ENCODE results near the gene FKBP4. TPM values are rescaled to one million over a fixed set of nuclear protein-coding genes. Genes with fewer than 3 reads are reported as not detected.

FKBP4 gene, protein sequence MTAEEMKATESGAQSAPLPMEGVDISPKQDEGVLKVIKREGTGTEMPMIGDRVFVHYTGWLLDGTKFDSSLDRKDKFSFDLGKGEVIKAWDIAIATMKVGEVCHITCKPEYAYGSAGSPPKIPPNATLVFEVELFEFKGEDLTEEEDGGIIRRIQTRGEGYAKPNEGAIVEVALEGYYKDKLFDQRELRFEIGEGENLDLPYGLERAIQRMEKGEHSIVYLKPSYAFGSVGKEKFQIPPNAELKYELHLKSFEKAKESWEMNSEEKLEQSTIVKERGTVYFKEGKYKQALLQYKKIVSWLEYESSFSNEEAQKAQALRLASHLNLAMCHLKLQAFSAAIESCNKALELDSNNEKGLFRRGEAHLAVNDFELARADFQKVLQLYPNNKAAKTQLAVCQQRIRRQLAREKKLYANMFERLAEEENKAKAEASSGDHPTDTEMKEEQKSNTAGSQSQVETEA
- 99.4 to 130 TPM (median 124 TPM) in 5 replicates for total RNA-seq (2022; extraction: Qiagen RNA extraction; ENCODE audit: low read depth)

DNA sequence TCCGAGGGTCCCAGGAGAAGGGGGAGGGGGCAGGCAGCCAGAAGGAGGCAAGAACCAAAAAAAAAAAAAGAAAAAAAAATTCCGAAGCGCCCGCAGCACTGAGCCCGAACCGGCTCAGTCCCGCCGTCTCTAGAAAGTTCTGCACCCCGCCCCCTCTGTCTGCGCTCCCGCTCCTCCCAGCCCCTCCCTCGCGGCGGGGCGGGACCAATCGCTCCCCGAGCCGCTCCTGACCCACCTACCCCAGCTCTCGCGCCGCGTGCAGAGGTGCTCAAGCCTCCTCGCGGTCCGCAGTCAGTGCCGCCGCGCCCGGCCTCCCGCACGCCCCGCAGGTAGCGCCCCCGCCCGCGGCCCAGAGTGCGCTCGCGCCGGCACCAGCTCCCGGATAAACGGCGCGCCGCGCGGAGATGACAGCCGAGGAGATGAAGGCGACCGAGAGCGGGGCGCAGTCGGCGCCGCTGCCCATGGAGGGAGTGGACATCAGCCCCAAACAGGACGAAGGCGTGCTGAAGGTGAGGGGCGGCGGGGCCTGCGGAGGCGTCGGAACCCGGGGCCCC lies at the start of gene FKBP4:
Gene FKBP4, plus strand, starts transcription at position 235 of the 554 bp plus-strand sequence. Its CDS starts 170 bp downstream, at position 405.

DNA sequence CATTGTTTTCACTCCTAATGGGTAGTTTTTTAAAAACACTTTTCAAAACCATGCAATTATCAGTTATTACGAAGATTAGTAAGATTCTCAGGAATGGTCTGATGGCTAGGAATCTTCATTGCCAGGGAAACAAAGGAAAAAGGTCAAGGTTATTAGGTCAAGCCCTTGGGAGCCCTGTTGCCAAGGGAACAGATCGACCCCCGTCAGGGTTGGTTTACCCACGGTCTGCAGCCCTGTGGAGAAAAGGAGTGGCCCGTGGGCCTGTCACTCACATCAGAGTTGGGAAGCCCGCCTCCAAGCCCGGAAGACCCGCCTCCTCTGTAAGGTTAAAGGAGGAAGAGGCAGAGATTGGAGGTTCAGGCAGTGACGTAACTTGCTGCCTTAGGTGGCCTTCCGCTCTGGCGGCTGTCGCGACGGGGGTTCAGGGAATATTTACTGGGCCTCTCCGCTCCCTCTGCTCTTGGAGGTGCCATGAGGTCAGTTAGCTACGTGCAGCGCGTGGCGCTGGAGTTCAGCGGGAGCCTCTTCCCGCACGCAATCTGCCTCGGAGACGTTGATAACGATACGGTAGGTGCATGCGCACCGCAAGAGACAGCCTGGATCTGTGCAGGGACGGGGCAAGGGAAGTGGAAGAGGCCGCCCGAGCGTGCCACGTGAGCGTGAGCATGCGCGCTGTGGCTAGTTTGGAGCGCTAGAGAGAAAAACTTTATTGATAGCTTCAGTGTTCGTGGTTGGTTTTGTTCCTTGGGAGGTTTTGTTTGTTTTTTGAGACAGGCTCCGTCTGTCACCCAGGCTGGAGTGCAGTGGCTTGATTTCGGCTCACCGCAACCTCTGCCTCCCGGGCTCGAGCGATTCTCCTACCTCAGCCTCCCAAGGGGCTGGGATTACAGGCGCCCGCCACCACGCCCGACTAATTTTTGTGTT lies 17.8 kb downstream of the FKBP4 start, which contains the start of gene ITFG2:
Gene ITFG2, plus strand, starts transcription at position 379 of the 924 bp plus-strand sequence. Its CDS starts 93 bp downstream, at position 472.

DNA sequence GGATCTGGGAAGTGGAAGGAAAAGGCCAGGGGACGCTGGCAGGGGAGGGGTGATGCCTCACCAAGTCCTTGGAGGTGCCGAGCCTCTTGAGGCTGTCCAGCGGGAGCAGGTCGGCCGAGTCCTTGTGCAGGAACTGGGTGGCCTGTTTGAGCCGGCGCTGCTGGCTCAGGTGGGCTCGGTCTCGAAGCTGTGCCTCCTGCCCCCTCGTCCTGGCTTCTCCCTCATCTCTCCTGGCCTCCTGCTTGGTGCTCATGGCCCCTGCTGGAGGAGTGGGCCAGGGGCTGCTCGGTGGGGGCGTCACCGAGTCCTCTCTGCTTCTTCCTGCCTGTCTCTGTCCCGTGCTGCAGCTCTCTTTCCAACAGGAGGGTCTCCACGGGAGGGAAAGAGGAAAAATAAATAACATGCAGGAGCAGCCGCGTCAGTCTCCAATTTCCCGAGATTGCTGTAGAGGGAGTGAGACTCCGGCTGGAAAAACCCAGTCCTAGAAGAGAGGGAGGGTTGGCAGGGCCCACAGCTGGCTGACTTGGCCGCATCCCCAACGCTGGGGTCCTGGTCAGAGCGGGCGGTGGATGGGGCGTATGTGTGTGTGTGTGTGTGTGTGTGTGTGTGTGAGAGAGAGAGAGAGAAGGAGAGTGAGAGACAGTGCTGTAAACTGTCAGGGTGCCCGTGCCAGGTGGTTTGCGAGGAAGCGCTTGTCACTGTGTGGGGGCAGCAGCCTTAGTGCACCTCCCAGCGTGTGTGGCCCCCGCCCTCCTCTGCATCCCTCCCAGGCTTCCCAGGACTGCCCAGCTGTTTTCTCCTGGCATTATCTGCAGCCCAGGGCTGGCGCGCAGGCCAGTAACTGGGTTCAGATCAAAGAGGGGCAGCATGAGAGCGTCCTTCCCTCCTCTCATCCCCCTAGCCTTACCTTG lies 40.1 kb downstream of the FKBP4 start, which contains the start of gene NRIP2:
Gene NRIP2, minus strand, starts transcription at position 455 of the 911 bp plus-strand sequence. Its CDS starts 52 bp downstream, at position 403.

Other genes starting within 250 kb of the FKBP4 start
- gene ITFG2, start 17.7 kb downstream of the FKBP4 start, total RNA-seq (2022; extraction: Qiagen RNA extraction; ENCODE audit: low read depth) = 15.8 to 17.3 TPM (median 17.0 TPM) in 5 replicates
- gene NRIP2, start 40.1 kb downstream of the FKBP4 start, total RNA-seq (2022; extraction: Qiagen RNA extraction; ENCODE audit: low read depth) = not detected in 5 replicates
- not detected in 5 replicates for gene TEX52, start 62.1 kb downstream of the FKBP4 start, total RNA-seq (2022; extraction: Qiagen RNA extraction; ENCODE audit: low read depth)
- 95.5 to 99.3 TPM (median 96.8 TPM) in 5 replicates for gene FOXM1, start 82.2 kb downstream of the FKBP4 start, total RNA-seq (2022; extraction: Qiagen RNA extraction; ENCODE audit: low read depth)
- gene RHNO1, start 82.3 kb downstream of the FKBP4 start, total RNA-seq (2022; extraction: Qiagen RNA extraction; ENCODE audit: low read depth) = 43.2 to 49.8 TPM (median 46.7 TPM) in 5 replicates
- 16.9 to 23.9 TPM (median 20.7 TPM) in 5 replicates for gene TULP3, start 95.9 kb downstream of the FKBP4 start, total RNA-seq (2022; extraction: Qiagen RNA extraction; ENCODE audit: low read depth)
- 38.7 to 47.0 TPM (median 45.5 TPM) in 5 replicates for gene TEAD4, start 164.4 kb downstream of the FKBP4 start, total RNA-seq (2022; extraction: Qiagen RNA extraction; ENCODE audit: low read depth)